Measurements from ENCODE around the gene NANOS3. TPM values are rescaled to one million over a fixed set of nuclear protein-coding genes. Genes with fewer than 3 reads are reported as not detected.

NANOS3 gene
- total RNA-seq, 1 donor from 2014 or later, result not detected

DNA sequence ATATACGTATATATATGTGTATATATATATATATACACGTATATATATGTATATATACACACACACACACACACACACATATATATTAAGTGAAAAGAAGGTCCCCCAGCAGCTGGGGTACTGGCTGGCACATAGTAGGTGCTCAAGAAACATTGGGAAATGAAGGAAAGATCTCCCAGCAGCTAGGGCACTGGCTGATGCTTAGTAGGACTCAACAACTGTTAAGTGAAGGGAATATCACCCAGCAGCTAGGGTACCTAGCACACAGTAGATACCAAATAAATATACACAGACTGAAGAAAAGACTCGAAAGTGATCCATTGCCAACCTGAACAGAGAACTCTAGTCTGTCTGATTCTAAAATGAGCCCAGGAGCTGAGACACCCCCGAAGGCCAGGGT is 49.1 kb downstream of the NANOS3 start:
- peaks cover 3% of the 10 kb centered on the region for H3K4me1 ChIP-seq
- H3K27me3 ChIP-seq, result no peaks in the 10 kb centered on the region
- intact Hi-C loops (cut with DNase I), result no loop called here
- TF ChIP-seq, protein P1, sequence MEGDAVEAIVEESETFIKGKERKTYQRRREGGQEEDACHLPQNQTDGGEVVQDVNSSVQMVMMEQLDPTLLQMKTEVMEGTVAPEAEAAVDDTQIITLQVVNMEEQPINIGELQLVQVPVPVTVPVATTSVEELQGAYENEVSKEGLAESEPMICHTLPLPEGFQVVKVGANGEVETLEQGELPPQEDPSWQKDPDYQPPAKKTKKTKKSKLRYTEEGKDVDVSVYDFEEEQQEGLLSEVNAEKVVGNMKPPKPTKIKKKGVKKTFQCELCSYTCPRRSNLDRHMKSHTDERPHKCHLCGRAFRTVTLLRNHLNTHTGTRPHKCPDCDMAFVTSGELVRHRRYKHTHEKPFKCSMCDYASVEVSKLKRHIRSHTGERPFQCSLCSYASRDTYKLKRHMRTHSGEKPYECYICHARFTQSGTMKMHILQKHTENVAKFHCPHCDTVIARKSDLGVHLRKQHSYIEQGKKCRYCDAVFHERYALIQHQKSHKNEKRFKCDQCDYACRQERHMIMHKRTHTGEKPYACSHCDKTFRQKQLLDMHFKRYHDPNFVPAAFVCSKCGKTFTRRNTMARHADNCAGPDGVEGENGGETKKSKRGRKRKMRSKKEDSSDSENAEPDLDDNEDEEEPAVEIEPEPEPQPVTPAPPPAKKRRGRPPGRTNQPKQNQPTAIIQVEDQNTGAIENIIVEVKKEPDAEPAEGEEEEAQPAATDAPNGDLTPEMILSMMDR (IDR thresholded peaks at IDR 0.05), result no peak
- no peak overlapping the region for H3K4me3 ChIP-seq
- H3K9me3 ChIP-seq, result no peaks in the 10 kb centered on the region
- peak overlapping the region; percentile 55 for H3K27ac ChIP-seq
- DNase-seq, result no peak
- ATAC-seq, result no peak
- H3K36me3 ChIP-seq, result peaks cover 52% of the 10 kb centered on the region

- TF ChIP-seq, protein P1 (IDR thresholded peaks at IDR 0.05), result no peak
- intact Hi-C loops (cut with DNase I), result no loop called here
- Histone ChIP-seq H3K4me3 (no peak overlapping the region), H3K27ac (peak overlapping the region; percentile 55), H3K36me3 (peaks cover 45% of the 10 kb centered on the region), H3K9me3 (no peaks in the 10 kb centered on the region), H3K4me1 (peaks cover 3% of the 10 kb centered on the region), H3K27me3 (no peaks in the 10 kb centered on the region)
- ATAC-seq, result peak; percentile 59
- DNase-seq, result no peak
Measured at GRCh38 chr19:13926715-13927114, 49.8 kb downstream of the NANOS3 start.

DNA sequence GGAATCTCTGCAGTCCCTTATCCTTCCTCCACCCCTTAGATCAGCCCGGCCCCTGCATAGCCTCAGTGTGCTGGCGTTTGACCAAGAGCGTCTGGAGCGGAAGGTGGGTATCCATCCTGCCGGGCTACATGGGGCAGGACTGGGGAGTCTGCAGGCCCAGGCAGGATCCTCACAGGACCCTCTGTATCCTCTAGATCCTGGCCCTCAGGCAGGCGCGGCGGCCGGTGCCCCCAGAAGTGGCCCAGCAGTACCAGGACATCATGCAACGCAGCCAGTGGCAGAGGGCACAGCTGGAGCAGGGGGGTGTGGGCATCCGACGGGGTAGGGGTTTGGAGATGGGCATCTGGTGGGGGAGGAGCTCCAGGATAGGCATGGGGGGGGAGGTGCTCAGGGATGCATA is 52.4 kb downstream of the NANOS3 start:
- peaks cover 22% of the 10 kb centered on the region for H3K36me3 ChIP-seq
- H3K4me1 ChIP-seq, result peaks cover 3% of the 10 kb centered on the region
- no peak overlapping the region for H3K27ac ChIP-seq
- no peaks in the 10 kb centered on the region for H3K27me3 ChIP-seq
- ATAC-seq (no peak), DNase-seq (no peak)
- H3K9me3 ChIP-seq, result no peaks in the 10 kb centered on the region
- TF ChIP-seq, protein P1 (IDR thresholded peaks at IDR 0.05), result no peak
- no peak overlapping the region for H3K4me3 ChIP-seq
- intact Hi-C loops (cut with DNase I), result no loop called here

GRCh38 chr19:13929956-13930355 is 53.0 kb downstream of the NANOS3 start:
- ATAC-seq, result no peak
- peaks cover 3% of the 10 kb centered on the region for H3K4me1 ChIP-seq
- TF ChIP-seq, protein P1 (IDR thresholded peaks at IDR 0.05), result no peak
- H3K9me3 ChIP-seq, result no peaks in the 10 kb centered on the region
- intact Hi-C loops (cut with DNase I), result no loop called here
- H3K4me3 ChIP-seq, result no peak overlapping the region
- H3K27me3 ChIP-seq, result no peaks in the 10 kb centered on the region
- peaks cover 16% of the 10 kb centered on the region for H3K36me3 ChIP-seq
- no peak overlapping the region for H3K27ac ChIP-seq
- no peak for DNase-seq

Small RNAs within 50 kb of the gene (microRNA-seq; reads per million reads assigned to microRNA genes)
- 374 reads per million, percentile 78 among the genes with 10 or more reads in this experiment for gene MIR181C (ENCODE audit: borderline microRNAs expressed)
- gene MIR181D (ENCODE audit: borderline microRNAs expressed), result 162 reads per million, percentile 70 among the genes with 10 or more reads in this experiment

Other genes with a start within 250 kb of the NANOS3 start
- gene MRI1, start 112.6 kb upstream of the NANOS3 start, total RNA-seq, result 32.6 TPM
- 77.8 TPM for gene C19orf53, start 102.7 kb upstream of the NANOS3 start, total RNA-seq
- gene ZSWIM4, start 81.7 kb upstream of the NANOS3 start, total RNA-seq, result 10.6 TPM
- gene BRME1, start 29.0 kb downstream of the NANOS3 start, total RNA-seq, result 2.0 TPM
- gene CC2D1A, start 29.1 kb downstream of the NANOS3 start, total RNA-seq, result 28.9 TPM
- gene PODNL1, start 61.3 kb downstream of the NANOS3 start, total RNA-seq, result 2.8 TPM
- 35.1 TPM for gene DCAF15, start 75.4 kb downstream of the NANOS3 start, total RNA-seq
- 17.8 TPM for gene RFX1, start 129.2 kb downstream of the NANOS3 start, total RNA-seq
- gene RLN3, start 151.0 kb downstream of the NANOS3 start, total RNA-seq, result not detected
- gene IL27RA, start 154.6 kb downstream of the NANOS3 start, total RNA-seq, result 16.2 TPM
- gene PALM3, start 184.9 kb downstream of the NANOS3 start, total RNA-seq, result 10.0 TPM
- 6.7 TPM for gene MISP3, start 195.7 kb downstream of the NANOS3 start, total RNA-seq
- gene C19orf67, start 208.6 kb downstream of the NANOS3 start, total RNA-seq, result not detected
- gene SAMD1, start 213.6 kb downstream of the NANOS3 start, total RNA-seq, result 45.9 TPM
- gene PRKACA, start 240.6 kb downstream of the NANOS3 start, total RNA-seq, result 85.7 TPM

Measured in upper lobe of right lung (tissue), 1 donor.